ENCODE measurements around the gene ZNF518A.

Gene ZNF518A

DNA sequence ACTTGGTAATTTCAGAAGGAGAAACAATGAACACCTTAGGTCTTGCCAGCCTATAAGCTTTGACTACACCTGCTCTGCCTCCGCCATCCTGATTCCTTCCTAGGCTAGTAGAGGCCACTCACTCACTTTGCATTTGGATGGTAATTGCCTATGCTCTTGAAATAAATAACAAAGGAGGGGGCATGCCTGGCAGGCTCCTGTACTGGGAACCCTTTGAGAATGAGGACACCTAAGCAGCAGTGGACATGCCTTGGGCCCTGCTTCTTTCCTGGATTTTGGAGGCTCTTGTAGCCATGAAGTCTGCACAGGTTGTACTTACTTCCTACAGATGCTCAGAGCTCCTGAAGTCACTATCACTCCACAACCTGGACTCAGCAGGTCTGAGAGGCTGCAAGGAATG is 75.5 kb downstream of the ZNF518A start:
- no peak for DNase-seq (ENCODE audit: low read depth)
- no peak overlapping the region for H3K4me3 ChIP-seq (ENCODE audit: low read length)
- TF ChIP-seq, protein P1, sequence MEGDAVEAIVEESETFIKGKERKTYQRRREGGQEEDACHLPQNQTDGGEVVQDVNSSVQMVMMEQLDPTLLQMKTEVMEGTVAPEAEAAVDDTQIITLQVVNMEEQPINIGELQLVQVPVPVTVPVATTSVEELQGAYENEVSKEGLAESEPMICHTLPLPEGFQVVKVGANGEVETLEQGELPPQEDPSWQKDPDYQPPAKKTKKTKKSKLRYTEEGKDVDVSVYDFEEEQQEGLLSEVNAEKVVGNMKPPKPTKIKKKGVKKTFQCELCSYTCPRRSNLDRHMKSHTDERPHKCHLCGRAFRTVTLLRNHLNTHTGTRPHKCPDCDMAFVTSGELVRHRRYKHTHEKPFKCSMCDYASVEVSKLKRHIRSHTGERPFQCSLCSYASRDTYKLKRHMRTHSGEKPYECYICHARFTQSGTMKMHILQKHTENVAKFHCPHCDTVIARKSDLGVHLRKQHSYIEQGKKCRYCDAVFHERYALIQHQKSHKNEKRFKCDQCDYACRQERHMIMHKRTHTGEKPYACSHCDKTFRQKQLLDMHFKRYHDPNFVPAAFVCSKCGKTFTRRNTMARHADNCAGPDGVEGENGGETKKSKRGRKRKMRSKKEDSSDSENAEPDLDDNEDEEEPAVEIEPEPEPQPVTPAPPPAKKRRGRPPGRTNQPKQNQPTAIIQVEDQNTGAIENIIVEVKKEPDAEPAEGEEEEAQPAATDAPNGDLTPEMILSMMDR (conservative IDR thresholded peaks at IDR 0.05; ENCODE audit: low read length) = no peak

GRCh38 chr10:96208271-96208670 is 78.2 kb downstream of the ZNF518A start:
- no peak overlapping the region for H3K4me3 ChIP-seq (ENCODE audit: low read length)
- TF ChIP-seq, protein P1 (conservative IDR thresholded peaks at IDR 0.05; ENCODE audit: low read length) = no peak
- DNase-seq (ENCODE audit: low read depth) = no peak

DNA sequence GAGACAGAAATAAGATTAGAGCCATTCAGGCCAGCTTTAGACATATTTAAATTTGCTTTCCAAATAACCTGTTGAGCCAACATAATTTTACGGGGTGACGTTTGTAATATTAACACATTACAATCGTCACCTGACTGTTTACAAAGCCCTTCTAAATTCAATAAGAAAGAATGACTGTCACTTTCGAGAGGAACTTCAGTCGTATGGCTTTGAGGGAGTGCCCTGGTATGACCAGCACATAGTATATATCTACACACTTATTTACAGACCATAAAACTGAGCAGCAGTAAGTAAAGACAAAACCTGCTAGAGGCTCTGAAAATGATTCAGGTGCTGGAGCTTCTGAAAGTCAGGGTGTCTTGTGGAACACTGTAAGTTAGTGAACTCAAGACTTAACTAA is 78.8 kb downstream of the ZNF518A start:
- TF ChIP-seq, protein P1 (conservative IDR thresholded peaks at IDR 0.05; ENCODE audit: low read length) = no peak
- no peak overlapping the region for H3K4me3 ChIP-seq (ENCODE audit: low read length)
- no peak for DNase-seq (ENCODE audit: low read depth)

GRCh38 chr10:96211764-96212163 is 81.7 kb downstream of the ZNF518A start:
- no peak for DNase-seq (ENCODE audit: low read depth)
- no peak overlapping the region for H3K4me3 ChIP-seq (ENCODE audit: low read length)
- TF ChIP-seq, protein P1 (conservative IDR thresholded peaks at IDR 0.05; ENCODE audit: low read length) = no peak

- no peak overlapping the region for H3K4me3 ChIP-seq (ENCODE audit: low read length)
- no peak for DNase-seq (ENCODE audit: low read depth)
- TF ChIP-seq, protein P1 (conservative IDR thresholded peaks at IDR 0.05; ENCODE audit: low read length) = no peak
These were observed 82.8 kb downstream of the ZNF518A start for GRCh38 chr10:96212911-96213310.

Data from AG10803 (cell line).